GM18873 (cell line): ENCODE data around the gene UVSSA.
"Not testable (repeated sequence)": the region's sequence is repeated elsewhere in the genome, so short reads cannot be mapped to it uniquely, and the experiment has no call there.

ENCODE experiments used
- ATAC-seq: cut with Tn5 transposase; IDR thresholded peaks from one replicate; pipeline ENCODE4 v1.9.1; 2021; ENCODE audit warnings: mild to moderate bottlenecking, moderate library complexity, moderate number of reproducible peaks; ENCODE audit not compliant: unreplicated experiment, low FRiP score

Gene UVSSA

DNA sequence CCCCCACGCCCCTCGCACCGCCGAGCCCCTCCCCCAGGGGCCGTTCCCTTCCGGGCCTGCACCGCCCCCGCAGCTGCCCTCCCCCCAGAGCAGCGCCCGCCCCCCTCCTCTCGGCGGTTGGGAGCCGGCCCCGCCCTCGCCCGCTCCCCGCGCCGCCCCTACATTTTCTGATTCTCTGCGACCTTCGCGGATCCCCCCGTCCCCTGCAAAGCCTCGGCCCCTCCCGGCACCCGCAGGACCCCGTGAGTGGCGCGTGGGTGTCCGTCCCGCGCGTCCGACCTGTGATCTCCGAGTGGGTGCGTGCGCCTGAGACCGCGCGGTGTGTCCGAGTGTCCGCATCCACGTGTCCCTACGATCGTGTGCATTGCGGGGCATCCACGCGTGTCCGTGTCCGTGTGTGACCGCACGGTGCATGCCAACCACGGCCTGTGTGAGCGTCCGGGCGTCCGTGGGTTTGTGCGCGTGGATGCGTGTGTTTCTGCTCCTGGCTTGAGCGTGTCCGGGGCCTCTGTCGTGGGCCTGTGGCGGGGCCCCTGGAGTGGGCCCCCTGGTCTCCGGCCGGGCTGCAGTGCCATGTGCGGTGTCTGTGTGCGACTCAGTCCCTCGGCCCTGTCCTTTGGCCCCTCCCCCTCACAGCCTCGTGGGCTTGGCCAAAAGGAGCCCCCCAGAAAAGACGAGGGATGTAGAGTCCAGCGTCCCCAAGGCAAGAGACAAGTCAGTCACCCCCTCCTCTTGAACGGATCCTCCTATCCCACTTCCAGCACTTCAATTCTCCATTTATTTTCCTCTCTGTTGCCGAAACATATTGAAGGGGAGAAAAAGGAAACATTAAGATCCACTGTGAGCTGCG, 68.0 kb downstream of the UVSSA start:
- no peak for ATAC-seq

DNA sequence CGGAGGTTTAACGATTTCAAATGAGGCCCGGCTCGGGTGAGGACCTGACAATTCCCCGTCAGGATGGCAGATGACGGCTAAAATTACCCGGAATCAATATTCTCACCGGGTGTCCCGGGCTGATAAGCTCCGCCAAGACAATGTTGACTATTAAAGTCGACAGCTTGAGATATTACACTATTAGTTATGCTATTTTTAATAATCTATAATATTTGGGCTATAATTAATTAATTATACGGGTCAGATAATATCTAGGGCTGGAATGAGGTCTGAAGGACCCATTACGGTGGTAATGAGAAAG, 68.6 kb downstream of the UVSSA start:
- ATAC-seq: no peak

DNA sequence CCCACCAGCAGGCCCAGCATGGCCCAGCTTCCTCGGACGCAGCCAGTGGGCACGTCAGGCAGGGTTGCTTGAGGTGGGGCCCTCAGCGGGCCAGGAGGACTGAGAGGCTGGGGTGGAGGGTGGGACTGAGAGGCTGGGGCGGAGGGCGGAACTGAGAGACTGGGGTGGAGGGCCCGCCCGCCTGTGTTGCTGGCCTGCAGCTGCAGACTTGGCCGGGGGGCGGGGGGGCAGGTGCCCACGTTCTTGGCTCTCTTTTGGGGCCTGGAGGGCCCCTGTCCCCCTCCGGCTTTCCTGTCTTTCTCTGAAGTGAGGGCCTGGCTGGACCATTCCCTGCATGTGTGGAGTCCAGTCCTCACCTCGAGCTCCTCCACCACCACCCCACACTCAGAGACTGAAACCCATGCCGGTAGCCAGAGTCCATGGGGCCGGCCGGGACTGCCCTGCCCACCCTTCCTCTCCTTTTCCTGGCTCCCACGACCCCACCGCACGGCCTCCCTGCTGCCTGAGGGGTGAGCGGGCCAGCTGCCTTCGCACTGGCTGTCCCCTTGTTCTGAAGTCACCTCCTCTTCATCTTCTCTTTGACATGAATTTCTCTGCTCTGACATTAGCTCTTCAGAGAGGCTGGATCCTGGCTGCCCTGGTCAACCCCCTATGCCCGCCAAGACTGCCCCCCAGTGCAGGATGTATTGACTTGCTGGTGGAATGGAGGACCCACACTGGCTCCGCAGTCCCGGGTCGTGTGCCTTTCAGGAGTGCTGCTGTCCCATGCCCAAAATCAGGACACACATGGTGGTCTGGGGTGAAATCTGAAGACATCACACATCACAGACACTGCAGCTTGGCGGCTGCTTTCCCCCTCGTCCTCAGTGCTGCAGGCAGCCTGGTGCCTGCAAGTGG, 69.3 kb downstream of the UVSSA start:
- ATAC-seq: no peak

DNA sequence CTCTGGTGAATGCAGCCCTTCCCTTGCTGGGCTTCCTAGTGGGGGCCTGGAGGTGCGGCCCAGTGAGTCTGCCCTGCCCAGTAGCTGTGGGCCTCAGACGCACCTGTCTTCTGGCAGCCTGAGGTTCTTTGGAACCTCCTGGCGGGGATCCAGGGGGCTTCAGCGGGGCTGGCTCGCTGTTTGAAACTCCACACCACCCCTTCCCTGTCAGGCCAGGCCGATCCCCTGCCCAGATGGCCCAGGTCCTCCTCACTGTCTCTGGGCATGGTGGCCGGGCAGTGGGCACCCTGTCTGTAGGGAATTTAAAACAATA, 69.9 kb downstream of the UVSSA start:
- ATAC-seq: no peak

DNA sequence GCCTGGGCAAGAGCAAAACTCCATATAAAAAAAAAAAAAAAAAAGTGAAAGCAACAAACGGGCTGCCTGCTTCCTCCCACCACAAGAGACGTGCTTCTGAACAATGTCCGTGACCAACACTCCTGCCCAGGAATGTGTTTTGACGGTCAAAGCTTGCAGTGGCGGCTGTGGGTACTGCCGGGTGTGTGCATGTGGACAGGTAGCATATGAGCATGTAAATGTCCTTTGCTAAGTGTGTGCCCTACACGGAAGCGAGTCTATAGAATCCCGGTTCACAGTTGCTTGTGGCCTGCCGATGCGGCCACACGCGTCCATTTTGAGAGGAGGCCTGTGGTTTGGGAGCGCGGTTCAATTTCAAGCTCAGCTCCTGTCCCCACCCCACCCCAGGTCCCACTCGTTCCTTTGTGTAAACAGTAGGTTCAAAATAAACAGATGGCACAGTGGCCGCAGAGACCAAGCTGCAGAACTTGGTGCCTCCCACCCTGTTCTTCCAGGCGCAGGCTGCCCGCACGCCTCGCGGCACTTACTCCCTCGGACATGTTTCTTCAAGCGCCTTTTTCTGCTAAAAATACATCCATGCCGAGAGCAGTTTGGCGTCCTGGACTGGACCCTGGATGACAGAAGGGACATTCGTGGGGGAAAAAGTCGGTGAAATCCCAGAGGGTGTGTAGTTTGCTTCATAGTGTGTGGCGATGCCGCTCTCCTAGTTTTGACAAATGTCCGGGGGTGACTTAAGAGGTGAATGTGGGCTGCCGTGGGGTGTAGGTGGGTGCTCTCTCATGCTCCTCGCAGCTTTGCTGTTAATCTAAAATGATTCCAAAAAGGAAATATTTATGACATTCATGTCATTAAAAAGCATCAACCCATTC, 70.7 kb downstream of the UVSSA start:
- ATAC-seq: no peak

DNA sequence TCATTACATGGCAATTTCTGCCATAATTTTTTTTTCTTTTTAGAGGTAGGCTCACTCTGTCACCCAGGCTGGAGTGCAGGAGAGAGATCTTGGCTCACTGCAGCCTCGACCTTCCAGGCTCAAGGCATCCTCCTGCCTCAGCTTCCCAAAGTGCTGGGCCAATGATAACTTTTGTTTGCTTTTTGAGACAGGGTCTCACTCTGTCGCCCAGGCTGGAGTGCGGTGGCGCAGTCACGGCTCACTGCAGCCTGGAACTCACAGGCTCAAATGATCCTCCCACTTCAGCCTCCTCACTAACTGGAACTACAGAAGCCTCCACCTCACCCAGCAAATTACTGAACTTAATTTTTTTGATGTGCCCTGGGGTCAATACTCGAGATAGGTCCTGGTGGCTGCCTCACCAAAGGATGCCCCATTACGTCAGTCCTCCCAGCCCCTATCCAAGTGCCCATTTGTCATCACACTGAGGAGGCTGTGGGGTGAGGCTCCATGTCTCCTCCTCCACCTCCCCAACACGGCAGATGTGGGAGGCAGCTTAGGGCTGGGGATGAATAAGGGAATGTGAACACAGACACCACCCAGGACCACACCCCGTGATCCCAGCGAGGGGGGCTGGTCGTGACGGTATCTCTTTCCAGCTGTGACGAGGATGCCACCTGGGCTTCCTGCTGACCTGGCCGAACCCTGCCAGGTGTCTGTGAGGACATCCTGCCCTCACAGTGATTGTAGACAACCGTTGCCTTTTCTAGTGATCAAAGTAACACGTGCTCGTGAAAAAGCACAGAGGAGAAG, 71.7 kb downstream of the UVSSA start:
- ATAC-seq: no peak

DNA sequence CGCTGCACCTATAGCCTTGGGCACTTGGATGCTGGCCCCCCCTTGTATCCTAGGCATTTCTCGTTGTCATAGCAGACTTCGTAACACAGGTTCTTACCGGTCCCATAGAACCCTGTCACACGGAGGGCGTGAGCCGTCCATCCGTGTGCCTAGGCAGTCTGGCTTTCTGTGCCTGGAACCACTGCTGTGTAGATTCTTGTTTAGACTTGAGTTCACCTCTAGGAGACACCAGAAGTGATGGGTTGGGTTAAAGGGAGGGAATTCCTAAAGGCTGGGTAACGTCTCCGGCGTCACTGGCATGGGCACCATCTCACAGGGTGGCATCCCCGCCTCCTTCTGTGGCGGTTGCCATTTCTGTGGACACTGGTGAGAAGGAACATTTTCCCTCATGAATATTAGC, 72.7 kb downstream of the UVSSA start:
- ATAC-seq: no peak

GRCh38 chr4:1421657-1422056, 74.6 kb downstream of the UVSSA start:
- ATAC-seq: no peak

GRCh38 chr4:1427010-1427409, 80.0 kb downstream of the UVSSA start:
- ATAC-seq: no peak

DNA sequence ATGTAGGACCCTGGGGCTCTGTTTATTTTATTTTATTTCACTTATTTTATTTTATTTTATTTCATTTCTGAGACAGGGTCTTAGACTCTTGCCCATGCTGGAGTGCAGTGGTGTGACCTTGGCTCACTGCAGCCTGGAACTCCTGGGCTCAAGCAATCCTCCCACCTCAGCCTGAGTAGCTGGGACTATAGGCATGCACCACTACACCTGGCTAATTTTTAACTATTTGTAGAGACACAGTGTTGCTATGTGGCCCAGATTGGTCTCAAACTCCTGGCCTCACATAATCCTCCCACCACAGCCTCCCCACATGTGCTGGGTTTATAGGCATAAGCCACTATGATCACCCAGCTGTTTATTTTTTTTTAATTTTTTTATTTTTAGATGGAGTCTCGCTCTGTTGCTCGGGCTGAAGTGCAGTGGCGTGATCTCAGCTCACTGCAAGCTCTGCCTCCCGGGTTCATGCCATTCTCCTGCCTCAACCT, 96.7 kb downstream of the UVSSA start:
- ATAC-seq: not testable (repeated sequence)
